GM12874 (cell line): ENCODE measurements around the gene WDR46.

ENCODE experiments used
- CTCF ChIP-seq: IDR thresholded peaks from 2 replicates; pipeline ENCODE4 v1.5.1; 2011; ENCODE audit warnings: low read depth, mild to moderate bottlenecking, control low read depth, low read length, moderate library complexity; ENCODE audit not compliant: insufficient read depth

The WDR46 gene

GRCh38 chr6:33272275-33273128, 16.5 kb downstream of the WDR46 start:
- TF ChIP-seq CTCF, result no peak

GRCh38 chr6:33271468-33272274, 17.4 kb downstream of the WDR46 start, which contains the start of the genes RPS18 and VPS52:
Gene RPS18 (plus strand): TSS chr6:33272075. CDS start chr6:33272120, 45 bp downstream.
Gene VPS52 (minus strand): TSS chr6:33271876. CDS start chr6:33271675, 201 bp downstream.
- no peak for TF ChIP-seq CTCF

GRCh38 chr6:33271117-33271467, 17.9 kb downstream of the WDR46 start:
- no peak for TF ChIP-seq CTCF

GRCh38 chr6:33264015-33264414, 25.0 kb downstream of the WDR46 start:
- no peak for TF ChIP-seq CTCF

GRCh38 chr6:33259032-33259431, 30.0 kb downstream of the WDR46 start:
- no peak for TF ChIP-seq CTCF

GRCh38 chr6:33254591-33254990, 34.4 kb downstream of the WDR46 start:
- TF ChIP-seq CTCF, result no peak

GRCh38 chr6:33252759-33253158, 36.3 kb downstream of the WDR46 start:
- TF ChIP-seq CTCF, result no peak
